Epithelial cell of proximal tubule (primary cell): ENCODE data around the gene GRID1. TPM values are rescaled to one million over a fixed set of nuclear protein-coding genes. Genes with fewer than 3 reads are reported as not detected.

Source experiments
- DNase-seq: peaks from one replicate; pipeline ENCODE4 v3.0.0-alpha.2; 2011; ENCODE audit warnings: low read depth
- H3K4me3 ChIP-seq: 2 replicates; pipeline ENCODE4 v1.5.1; 2011; ENCODE audit warnings: low read depth, mild to moderate bottlenecking, low read length
- total RNA-seq: library from RNA; depleted of rRNA; stranded (reverse); fragments of >200 nt; gene quantifications from 2 replicates; pipeline ENCODE4 v1.2.3, GENCODE V29; 2015
- TF ChIP-seq, protein P1 (sequence below): conservative IDR thresholded peaks from 2 replicates; pipeline ENCODE4 v1.5.1; 2012; ENCODE audit warnings: low read depth, mild to moderate bottlenecking, low read length

GRID1 gene
- total RNA-seq, 1 donor from 2014 or later = 0.52 TPM

DNA sequence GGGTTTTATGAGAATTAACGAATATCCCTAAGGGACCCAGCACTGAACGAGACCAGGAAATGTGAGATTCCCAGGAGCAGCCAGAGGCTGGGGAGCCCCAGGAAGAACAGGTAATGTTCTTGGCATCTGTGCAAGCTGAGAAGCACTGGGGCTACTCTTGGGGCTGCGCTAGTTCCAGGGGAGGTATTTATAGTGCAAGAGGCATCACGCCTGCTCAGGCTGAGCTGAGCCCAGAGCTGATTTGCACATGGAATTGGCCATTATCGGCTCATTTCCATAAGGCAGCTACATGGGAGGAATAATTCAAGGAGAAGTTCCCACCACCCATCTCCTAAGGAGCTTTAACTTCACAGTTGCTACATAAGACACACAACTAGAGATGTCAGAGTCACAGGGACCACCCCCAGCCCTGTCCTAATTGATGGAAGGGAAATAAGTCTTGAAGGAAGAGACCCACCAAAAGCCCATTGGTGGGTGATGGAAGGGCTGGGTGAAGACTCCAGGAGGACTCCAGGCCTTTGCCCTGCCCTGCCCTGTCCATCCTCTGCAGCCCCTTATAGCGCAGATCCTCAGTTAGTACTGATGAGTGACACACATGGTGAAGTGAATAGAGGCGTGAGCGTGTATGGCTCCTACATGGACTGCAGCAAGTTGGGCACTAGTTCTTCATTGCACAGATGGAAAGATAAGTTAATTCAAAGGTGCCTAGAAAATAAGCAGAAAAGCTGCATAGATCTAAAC lies 178.9 kb downstream of the GRID1 start:
- no peak for DNase-seq
- TF ChIP-seq, protein P1, sequence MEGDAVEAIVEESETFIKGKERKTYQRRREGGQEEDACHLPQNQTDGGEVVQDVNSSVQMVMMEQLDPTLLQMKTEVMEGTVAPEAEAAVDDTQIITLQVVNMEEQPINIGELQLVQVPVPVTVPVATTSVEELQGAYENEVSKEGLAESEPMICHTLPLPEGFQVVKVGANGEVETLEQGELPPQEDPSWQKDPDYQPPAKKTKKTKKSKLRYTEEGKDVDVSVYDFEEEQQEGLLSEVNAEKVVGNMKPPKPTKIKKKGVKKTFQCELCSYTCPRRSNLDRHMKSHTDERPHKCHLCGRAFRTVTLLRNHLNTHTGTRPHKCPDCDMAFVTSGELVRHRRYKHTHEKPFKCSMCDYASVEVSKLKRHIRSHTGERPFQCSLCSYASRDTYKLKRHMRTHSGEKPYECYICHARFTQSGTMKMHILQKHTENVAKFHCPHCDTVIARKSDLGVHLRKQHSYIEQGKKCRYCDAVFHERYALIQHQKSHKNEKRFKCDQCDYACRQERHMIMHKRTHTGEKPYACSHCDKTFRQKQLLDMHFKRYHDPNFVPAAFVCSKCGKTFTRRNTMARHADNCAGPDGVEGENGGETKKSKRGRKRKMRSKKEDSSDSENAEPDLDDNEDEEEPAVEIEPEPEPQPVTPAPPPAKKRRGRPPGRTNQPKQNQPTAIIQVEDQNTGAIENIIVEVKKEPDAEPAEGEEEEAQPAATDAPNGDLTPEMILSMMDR = no peak
- no peak overlapping the region for H3K4me3 ChIP-seq

DNA sequence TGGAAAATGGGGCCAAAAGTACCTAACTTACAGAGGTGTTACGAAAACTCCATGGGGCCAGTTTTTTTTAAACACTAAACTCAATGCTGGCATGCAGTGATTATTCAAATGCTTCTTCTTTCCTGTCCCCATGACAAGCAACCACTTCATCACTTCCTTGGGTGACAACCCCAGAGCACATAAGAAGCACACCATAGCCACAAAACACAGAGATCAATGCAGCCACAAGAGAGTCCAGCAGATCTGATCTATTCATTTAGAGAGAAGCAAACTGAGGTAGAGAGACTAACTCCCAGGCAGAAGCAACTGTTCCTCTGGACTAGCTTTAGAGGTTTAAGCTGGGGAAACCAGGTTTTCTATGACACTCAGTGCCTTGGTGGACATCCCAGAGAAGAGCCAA lies 180.0 kb downstream of the GRID1 start:
- no peak overlapping the region for H3K4me3 ChIP-seq
- TF ChIP-seq, protein P1 = no peak
- DNase-seq = no peak

DNA sequence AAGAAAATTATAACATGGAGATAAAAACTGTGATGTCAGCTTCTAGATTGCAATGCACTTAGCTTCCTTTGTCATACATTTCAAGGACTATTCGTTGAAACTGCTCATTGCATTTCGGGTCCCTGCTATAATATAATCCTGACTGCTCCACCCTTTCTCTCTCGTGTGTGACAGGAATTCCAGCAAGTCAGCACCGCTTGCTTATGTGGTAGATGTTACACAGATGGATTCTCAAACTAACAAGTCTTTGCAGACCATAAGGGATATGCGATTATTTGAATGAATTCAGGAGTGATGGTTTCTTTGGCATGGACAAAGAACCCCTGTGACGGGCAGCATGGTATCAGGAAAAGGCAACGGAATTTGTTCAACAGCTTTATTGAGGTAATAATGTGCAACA lies 184.0 kb downstream of the GRID1 start:
- H3K4me3 ChIP-seq = no peak overlapping the region
- TF ChIP-seq, protein P1 = no peak
- no peak for DNase-seq

- DNase-seq = no peak
- H3K4me3 ChIP-seq = no peak overlapping the region
- TF ChIP-seq, protein P1 = no peak
Measured at GRCh38 chr10:86182150-86182549, 184.4 kb downstream of the GRID1 start.

DNA sequence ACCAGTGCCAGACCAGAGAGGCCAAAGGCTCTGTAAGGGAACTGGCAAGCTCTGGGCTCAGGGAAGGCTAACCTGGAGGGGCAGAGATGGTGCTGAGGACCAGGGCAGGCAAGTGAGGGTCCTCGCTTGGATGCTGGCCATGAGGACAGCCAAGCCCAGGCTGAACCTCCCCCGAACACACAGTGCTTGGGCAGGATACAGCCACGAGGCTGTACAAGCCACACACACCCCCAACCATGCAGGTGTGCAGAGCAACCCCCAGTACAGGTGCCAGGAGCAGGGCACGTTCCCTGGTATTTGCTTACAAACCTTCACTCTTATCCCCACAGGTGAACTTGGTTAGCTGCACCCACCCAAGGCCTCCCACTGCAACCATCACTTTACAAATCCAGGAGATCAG lies 185.7 kb downstream of the GRID1 start:
- TF ChIP-seq, protein P1 = no peak
- H3K4me3 ChIP-seq = no peak overlapping the region
- no peak for DNase-seq

- DNase-seq = no peak
- no peak overlapping the region for H3K4me3 ChIP-seq
- TF ChIP-seq, protein P1 = no peak
Measured at GRCh38 chr10:86179961-86180360, 186.6 kb downstream of the GRID1 start.

DNA sequence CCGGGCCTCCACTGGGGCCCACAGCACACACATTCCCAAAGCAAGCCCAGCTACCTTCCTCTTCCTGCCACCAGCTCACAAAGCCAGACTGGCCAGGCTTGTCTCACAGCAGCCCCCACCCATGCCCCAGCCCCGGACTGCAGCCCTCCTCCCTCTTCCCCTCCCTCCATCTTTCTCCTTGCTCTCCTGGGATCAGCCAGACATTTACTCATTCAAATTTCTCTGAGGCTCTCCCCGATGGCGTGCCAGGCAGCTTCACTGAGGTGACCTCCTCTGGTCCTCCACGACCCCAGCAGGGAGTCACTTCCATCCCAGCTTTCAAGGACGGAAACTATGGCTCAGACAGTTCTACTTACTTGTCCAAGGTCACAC lies 187.5 kb downstream of the GRID1 start:
- no peak for DNase-seq
- H3K4me3 ChIP-seq = no peak overlapping the region
- TF ChIP-seq, protein P1 = no peak
